T-cell (primary cell): ENCODE measurements around the gene ATP6V1B1. TPM values are rescaled to one million over a fixed set of nuclear protein-coding genes. Genes with fewer than 3 reads are reported as not detected.

Experiments
- ATAC-seq, 4 experiments: fragments of 200-7000 bp in 3 of 4; fragments of 150-1000 bp in 1 of 4; cut with Tn5 transposase; replicated peaks in 1 of 4; 1 replicate in 3 of 4; 2 replicates in 1 of 4; pipeline ENCODE4 v1.10.0; 2021; ENCODE audit warnings: moderate library complexity in 3 of 4, mild to moderate bottlenecking in 2 of 4, moderate number of reproducible peaks in 1 of 4
- CTCF ChIA-PET, 2 donors: fragments of 300-600 bp; sonication (Branson Sonifier 250); formaldehyde crosslinking; loops; one replicate each; lab custom pipeline; 2022; ENCODE audit warnings: antibody characterized with exemption in 2 of 2; lab: Charles Lee
- POLR2A ChIA-PET, 2 donors: fragments of 300-600 bp; sonication (Branson Sonifier 250); formaldehyde crosslinking; loops; one replicate each; lab custom pipeline; 2022; ENCODE audit warnings: antibody characterized with exemption in 2 of 2; lab: Charles Lee
- DNase-seq, 35 experiments: peaks; one replicate each; pipeline versions ENCODE4 v3.0.0 to v3.0.0-alpha.2; 2013 to 2023
- H3K27ac ChIP-seq: one replicate; pipeline ENCODE4 v1.5.1; 2013; ENCODE audit warnings: low read length
- H3K27me3 ChIP-seq, 2 experiments: replicated peaks in 1 of 2; 1 replicate in 1 of 2; 2 replicates in 1 of 2; pipeline versions ENCODE4 v1.6.1 to v1.7.0; 2013; ENCODE audit warnings: low read length in 1 of 2, mixed read lengths in 1 of 2; ENCODE audit not compliant: control insufficient read depth in 2 of 2, insufficient read depth in 2 of 2; ENCODE audit errors: extremely low read depth in 1 of 2
- H3K36me3 ChIP-seq, 2 donors: 1 replicate in 1 of 2; 2 replicates in 1 of 2; pipeline versions ENCODE4 v1.6.1 to v1.7.0; 2013; ENCODE audit warnings: low read length in 1 of 2; ENCODE audit not compliant: control insufficient read depth in 2 of 2, insufficient read depth in 1 of 2; ENCODE audit errors: extremely low read depth in 1 of 2
- H3K4me1 ChIP-seq, 2 experiments: 1 replicate in 1 of 2; 2 replicates in 1 of 2; pipeline versions ENCODE4 v1.6.1 to v1.7.0; 2013; ENCODE audit warnings: low read length in 2 of 2, mixed read lengths in 1 of 2; ENCODE audit not compliant: insufficient read depth in 2 of 2, control insufficient read depth in 1 of 2; ENCODE audit errors: extremely low read depth in 1 of 2
- H3K4me3 ChIP-seq, 2 donors: 1 replicate in 1 of 2; 2 replicates in 1 of 2; pipeline versions ENCODE4 v1.5.1 to v1.7.0; 2013; ENCODE audit warnings: mild to moderate bottlenecking in 2 of 2, low read length in 1 of 2, moderate library complexity in 1 of 2; ENCODE audit not compliant: control insufficient read depth in 1 of 2; ENCODE audit errors: extremely low read depth in 1 of 2
- H3K9me3 ChIP-seq: 2 replicates; pipeline ENCODE4 v1.7.0; 2013
- H3K27ac Mint-ChIP-seq, 2 donors: one replicate each; pipeline ENCODE4 v1.8.0; 2020 to 2021; ENCODE audit warnings: mild to moderate bottlenecking in 2 of 2, mixed read lengths in 2 of 2
- H3K27me3 Mint-ChIP-seq, 2 donors: one replicate each; pipeline ENCODE4 v1.8.0; 2021 to 2022; ENCODE audit warnings: mixed read lengths in 2 of 2
- H3K36me3 Mint-ChIP-seq: one replicate; pipeline ENCODE4 v1.8.0; 2021; ENCODE audit warnings: mixed read lengths
- H3K4me1 Mint-ChIP-seq, 3 donors: one replicate each; pipeline ENCODE4 v1.8.0; 2020 to 2022; ENCODE audit warnings: mixed read lengths in 3 of 3, mild to moderate bottlenecking in 1 of 3
- H3K4me3 Mint-ChIP-seq, 3 donors: one replicate each; pipeline ENCODE4 v1.8.0; 2020 to 2022; ENCODE audit warnings: mild to moderate bottlenecking in 3 of 3, mixed read lengths in 3 of 3, moderate library complexity in 3 of 3
- H3K9me3 Mint-ChIP-seq, 3 donors: one replicate each; pipeline ENCODE4 v1.8.0; 2020 to 2022; ENCODE audit warnings: mixed read lengths in 3 of 3
- WGBS: methylation state at CpG from one replicate; pipeline ENCODE4 v1.1.5; 2013; ENCODE audit warnings: missing lambda C conversion rate; ENCODE audit not compliant: insufficient coverage; 5-methylcytosine and 5-hydroxymethylcytosine counted together
- total RNA-seq, 35 experiments: library from RNA in 6 of 35; stranded (reverse) in 6 of 35; fragments of 120-200 nt in 1 of 35; gene quantifications; one replicate each; pipeline versions ENCODE4 v1.2.1 to v1.2.4 and lab custom pipeline; 2013 to 2026

The ATP6V1B1 gene
- total RNA-seq, 5 donors from 2014 or later (not counting 1 experiment from before 2014, with no cell fraction given) = not detected

GRCh38 chr2:70990216-70990615, 54.5 kb downstream of the ATP6V1B1 start:
- peaks cover 38% of the 10 kb centered on the region for H3K36me3 Mint-ChIP-seq

GRCh38 chr2:70991142-70991541, 55.4 kb downstream of the ATP6V1B1 start:
- H3K27ac ChIP-seq = no peak overlapping the region
- 100% methylated on average over 3 of the region's 5 CpGs for WGBS
- ChIA-PET CTCF (interaction anchor here in 1 of 2 donors (1.0 kb wide), 1 partner anchor 43 kb away, joined by 5 read pairs; no protein-coding TSS in a partner anchor), POLR2A (no interaction called here)
- H3K9me3 ChIP-seq = no peaks in the 10 kb centered on the region
- DNase-seq (no peak), ATAC-seq (no peak)
- H3K36me3 ChIP-seq = peaks cover 22 to 57% of the 10 kb centered on the region in 2 donors
- Mint-ChIP-seq H3K9me3 (no peaks in the 10 kb centered on the region), H3K27ac (peak overlapping the region in 1 of 2 donors; percentile 22), H3K4me1 (peaks cover 31 to 37% (median 36%) of the 10 kb centered on the region in 3 donors), H3K4me3 (no peak overlapping the region), H3K36me3 (peaks cover 34% of the 10 kb centered on the region), H3K27me3 (no peaks in the 10 kb centered on the region)
- H3K4me1 ChIP-seq = peaks cover 10 to 24% of the 10 kb centered on the region in 2 experiments
- no peak overlapping the region for H3K4me3 ChIP-seq
- H3K27me3 ChIP-seq = no peaks in the 10 kb centered on the region

More at GRCh38 chr2:70990216-70990615, 54.5 kb downstream of the ATP6V1B1 start:
- DNase-seq = no peak
- H3K4me3 Mint-ChIP-seq = no peak overlapping the region
- Histone ChIP-seq H3K9me3 (no peaks in the 10 kb centered on the region), H3K27me3 (no peaks in the 10 kb centered on the region), H3K27ac (no peak overlapping the region), H3K4me3 (no peak overlapping the region), H3K4me1 (peaks cover 9 to 18% of the 10 kb centered on the region in 2 experiments), H3K36me3 (peaks cover 22 to 64% of the 10 kb centered on the region in 2 donors)
- H3K9me3 Mint-ChIP-seq = no peaks in the 10 kb centered on the region
- H3K27me3 Mint-ChIP-seq = no peaks in the 10 kb centered on the region
- WGBS = 80% methylated on average over 2 of the region's 5 CpGs
- peaks cover 29 to 36% (median 29%) of the 10 kb centered on the region in 3 donors for H3K4me1 Mint-ChIP-seq
- ATAC-seq = no peak
- no peak overlapping the region for H3K27ac Mint-ChIP-seq
- CTCF ChIA-PET = interaction anchor here in 1 of 2 donors (1.0 kb wide), 1 partner anchor 42 kb away, joined by 5 read pairs; no protein-coding TSS in a partner anchor
- POLR2A ChIA-PET = no interaction called here

GRCh38 chr2:70991742-70992141, 56.0 kb downstream of the ATP6V1B1 start:
- no peaks in the 10 kb centered on the region for H3K27me3 ChIP-seq
- no peak overlapping the region for H3K4me3 ChIP-seq
- Mint-ChIP-seq H3K27ac (no peak overlapping the region), H3K36me3 (peaks cover 28% of the 10 kb centered on the region), H3K4me1 (peaks cover 31 to 37% (median 36%) of the 10 kb centered on the region in 3 donors), H3K4me3 (peak overlapping the region in 2 of 3 donors; percentile 16 to 44), H3K9me3 (no peaks in the 10 kb centered on the region), H3K27me3 (no peaks in the 10 kb centered on the region)
- no peak overlapping the region for H3K27ac ChIP-seq
- ChIA-PET CTCF (no interaction called here), POLR2A (no interaction called here)
- ATAC-seq = no peak
- H3K36me3 ChIP-seq = peaks cover 22 to 51% of the 10 kb centered on the region in 2 donors
- no peak for DNase-seq
- H3K9me3 ChIP-seq = no peaks in the 10 kb centered on the region
- peaks cover 10 to 24% of the 10 kb centered on the region in 2 experiments for H3K4me1 ChIP-seq
- 92% methylated on average over 7 of the region's 9 CpGs for WGBS

- peaks cover 10 to 24% of the 10 kb centered on the region in 2 experiments for H3K4me1 ChIP-seq
- no peaks in the 10 kb centered on the region for H3K9me3 Mint-ChIP-seq
- DNase-seq = peak in 2 of 35 experiments; percentile 11 to 17
- peak overlapping the region; percentile 95 to 100 (median 97) for H3K4me3 Mint-ChIP-seq
- H3K36me3 Mint-ChIP-seq = peaks cover 17% of the 10 kb centered on the region
- H3K4me1 Mint-ChIP-seq = peaks cover 31 to 37% (median 36%) of the 10 kb centered on the region in 3 donors
- H3K9me3 ChIP-seq = no peaks in the 10 kb centered on the region
- no peak for ATAC-seq
- CTCF ChIA-PET = interaction anchor here (0.6 to 1.5 kb wide), 5 partner anchors 8 to 690 kb away, joined by 3 to 4 read pairs (median 3); no protein-coding TSS in a partner anchor
- peak overlapping the region; percentile 59 for H3K27ac ChIP-seq
- H3K27me3 Mint-ChIP-seq = no peaks in the 10 kb centered on the region
- POLR2A ChIA-PET = no interaction called here
- peak overlapping the region; percentile 91 to 93 for H3K27ac Mint-ChIP-seq
- peaks cover 21 to 37% of the 10 kb centered on the region in 2 donors for H3K36me3 ChIP-seq
- peak overlapping the region; percentile 87 to 95 for H3K4me3 ChIP-seq
- H3K27me3 ChIP-seq = no peaks in the 10 kb centered on the region
- WGBS = 95% methylated on average over 8 of the region's 12 CpGs
These were observed 57.5 kb downstream of the ATP6V1B1 start for GRCh38 chr2:70992945-70993853.

- H3K4me1 ChIP-seq = peaks cover 10 to 24% of the 10 kb centered on the region in 2 experiments
- no peaks in the 10 kb centered on the region for H3K9me3 ChIP-seq
- H3K4me3 Mint-ChIP-seq = peak overlapping the region; percentile 95 to 100 (median 97)
- H3K36me3 ChIP-seq = peaks cover 12 to 27% of the 10 kb centered on the region in 2 donors
- 0% methylated on average over 47 of the region's 49 CpGs for WGBS
- peaks cover 8% of the 10 kb centered on the region for H3K36me3 Mint-ChIP-seq
- no peaks in the 10 kb centered on the region for H3K27me3 Mint-ChIP-seq
- no peaks in the 10 kb centered on the region for H3K27me3 ChIP-seq
- peak overlapping the region; percentile 59 for H3K27ac ChIP-seq
- peak overlapping the region; percentile 91 to 93 for H3K27ac Mint-ChIP-seq
- CTCF ChIA-PET = interaction anchor here in 1 of 2 donors (1.0 to 1.3 kb wide), 2 partner anchors 9 to 17 kb away, joined by 3 to 4 read pairs; no protein-coding TSS in a partner anchor
- H3K4me3 ChIP-seq = peak overlapping the region; percentile 87 to 95
- DNase-seq (peak in 6 of 35 experiments; percentile 11 to 45 (median 22)), ATAC-seq (peak; percentile 3 to 26 (median 13))
- H3K9me3 Mint-ChIP-seq = no peaks in the 10 kb centered on the region
- POLR2A ChIA-PET = no interaction called here
- H3K4me1 Mint-ChIP-seq = peaks cover 33 to 39% (median 36%) of the 10 kb centered on the region in 3 donors
These were observed 58.5 kb downstream of the ATP6V1B1 start for GRCh38 chr2:70994009-70994698.
